ENCODE results near the gene SMIM29. TPM values are rescaled to one million over a fixed set of nuclear protein-coding genes. Genes with fewer than 3 reads are reported as not detected.
A peak's percentile ranks its signal among the peaks of the same experiment; 100 is the strongest.

The SMIM29 gene
- total RNA-seq, 1 donor from 2014 or later = 5.3 TPM

GRCh38 chr6:34277763-34278112 is 28.9 kb upstream of the SMIM29 start:
- H3K27ac Mint-ChIP-seq = no peak overlapping the region
- peaks cover 8% of the 10 kb centered on the region for H3K36me3 Mint-ChIP-seq (ENCODE audit: insufficient read depth)
- DNase-seq (ENCODE audit: low spot score, unreplicated experiment) = no peak
- H3K4me1 Mint-ChIP-seq (ENCODE audit: low read depth) = peaks cover 18% of the 10 kb centered on the region
- H3K9me3 Mint-ChIP-seq (ENCODE audit: low read depth) = no peaks in the 10 kb centered on the region
- H3K4me3 Mint-ChIP-seq (ENCODE audit: low read depth) = no peak overlapping the region
- no peaks in the 10 kb centered on the region for H3K27me3 Mint-ChIP-seq
- TF ChIP-seq, protein P1, sequence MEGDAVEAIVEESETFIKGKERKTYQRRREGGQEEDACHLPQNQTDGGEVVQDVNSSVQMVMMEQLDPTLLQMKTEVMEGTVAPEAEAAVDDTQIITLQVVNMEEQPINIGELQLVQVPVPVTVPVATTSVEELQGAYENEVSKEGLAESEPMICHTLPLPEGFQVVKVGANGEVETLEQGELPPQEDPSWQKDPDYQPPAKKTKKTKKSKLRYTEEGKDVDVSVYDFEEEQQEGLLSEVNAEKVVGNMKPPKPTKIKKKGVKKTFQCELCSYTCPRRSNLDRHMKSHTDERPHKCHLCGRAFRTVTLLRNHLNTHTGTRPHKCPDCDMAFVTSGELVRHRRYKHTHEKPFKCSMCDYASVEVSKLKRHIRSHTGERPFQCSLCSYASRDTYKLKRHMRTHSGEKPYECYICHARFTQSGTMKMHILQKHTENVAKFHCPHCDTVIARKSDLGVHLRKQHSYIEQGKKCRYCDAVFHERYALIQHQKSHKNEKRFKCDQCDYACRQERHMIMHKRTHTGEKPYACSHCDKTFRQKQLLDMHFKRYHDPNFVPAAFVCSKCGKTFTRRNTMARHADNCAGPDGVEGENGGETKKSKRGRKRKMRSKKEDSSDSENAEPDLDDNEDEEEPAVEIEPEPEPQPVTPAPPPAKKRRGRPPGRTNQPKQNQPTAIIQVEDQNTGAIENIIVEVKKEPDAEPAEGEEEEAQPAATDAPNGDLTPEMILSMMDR (IDR thresholded peaks at IDR 0.05; ENCODE audit: unreplicated experiment) = no peak

DNA sequence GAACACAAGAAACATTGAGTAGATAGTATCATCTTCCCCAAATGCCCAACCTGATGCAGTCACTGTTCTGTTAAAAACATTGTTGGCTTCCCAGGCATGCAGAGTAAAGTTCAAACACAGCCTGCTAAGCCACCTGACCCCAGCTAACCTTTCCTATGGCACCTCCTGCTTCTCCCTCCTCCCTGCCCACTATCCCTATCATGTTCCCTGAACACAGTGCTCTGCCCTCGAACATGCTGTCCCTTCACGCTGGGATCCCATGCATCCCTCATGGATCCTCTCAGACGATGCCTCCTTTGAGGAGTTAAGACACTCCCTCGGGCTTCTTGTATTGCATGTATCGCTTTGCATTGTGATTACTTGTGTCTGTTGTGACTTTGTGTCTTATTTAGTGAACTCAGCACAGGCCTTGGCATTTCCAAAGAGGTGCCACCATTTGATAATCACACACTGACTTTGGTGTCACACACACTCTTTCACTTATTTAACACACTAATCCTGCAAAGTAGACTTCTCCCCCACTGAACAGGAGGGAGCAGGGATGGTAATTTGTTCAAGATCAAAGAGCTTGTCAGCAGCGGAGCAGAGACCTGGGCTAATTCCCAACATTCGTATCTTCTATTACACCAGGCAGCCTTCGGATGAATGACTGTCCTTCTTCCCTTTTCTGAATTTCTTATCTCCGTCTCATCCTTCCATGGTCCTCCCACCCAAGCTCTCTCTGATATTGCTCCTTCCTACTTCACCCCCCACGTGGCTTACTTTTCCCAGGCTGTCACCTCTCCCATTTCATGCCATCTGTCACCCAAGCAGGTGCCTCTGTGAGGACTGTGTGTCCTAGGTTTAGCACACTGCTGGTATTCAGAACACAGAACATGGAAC is 28.3 kb upstream of the SMIM29 start:
- TF ChIP-seq, protein P1 (IDR thresholded peaks at IDR 0.05; ENCODE audit: unreplicated experiment) = no peak
- no peak overlapping the region for H3K27ac Mint-ChIP-seq
- H3K36me3 Mint-ChIP-seq (ENCODE audit: insufficient read depth) = peaks cover 6% of the 10 kb centered on the region
- peaks cover 18% of the 10 kb centered on the region for H3K4me1 Mint-ChIP-seq (ENCODE audit: low read depth)
- no peaks in the 10 kb centered on the region for H3K9me3 Mint-ChIP-seq (ENCODE audit: low read depth)
- H3K27me3 Mint-ChIP-seq = no peaks in the 10 kb centered on the region
- no peak overlapping the region for H3K4me3 Mint-ChIP-seq (ENCODE audit: low read depth)
- DNase-seq (ENCODE audit: low spot score, unreplicated experiment) = no peak

GRCh38 chr6:34276191-34276590 is 27.4 kb upstream of the SMIM29 start:
- Mint-ChIP-seq H3K27ac (no peak overlapping the region), H3K27me3 (no peaks in the 10 kb centered on the region), H3K36me3 (ENCODE audit: insufficient read depth) (peaks cover 6% of the 10 kb centered on the region), H3K4me3 (ENCODE audit: low read depth) (no peak overlapping the region), H3K4me1 (ENCODE audit: low read depth) (peaks cover 18% of the 10 kb centered on the region), H3K9me3 (ENCODE audit: low read depth) (no peaks in the 10 kb centered on the region)
- DNase-seq (ENCODE audit: low spot score, unreplicated experiment) = no peak
- TF ChIP-seq, protein P1 (IDR thresholded peaks at IDR 0.05; ENCODE audit: unreplicated experiment) = no peak

DNA sequence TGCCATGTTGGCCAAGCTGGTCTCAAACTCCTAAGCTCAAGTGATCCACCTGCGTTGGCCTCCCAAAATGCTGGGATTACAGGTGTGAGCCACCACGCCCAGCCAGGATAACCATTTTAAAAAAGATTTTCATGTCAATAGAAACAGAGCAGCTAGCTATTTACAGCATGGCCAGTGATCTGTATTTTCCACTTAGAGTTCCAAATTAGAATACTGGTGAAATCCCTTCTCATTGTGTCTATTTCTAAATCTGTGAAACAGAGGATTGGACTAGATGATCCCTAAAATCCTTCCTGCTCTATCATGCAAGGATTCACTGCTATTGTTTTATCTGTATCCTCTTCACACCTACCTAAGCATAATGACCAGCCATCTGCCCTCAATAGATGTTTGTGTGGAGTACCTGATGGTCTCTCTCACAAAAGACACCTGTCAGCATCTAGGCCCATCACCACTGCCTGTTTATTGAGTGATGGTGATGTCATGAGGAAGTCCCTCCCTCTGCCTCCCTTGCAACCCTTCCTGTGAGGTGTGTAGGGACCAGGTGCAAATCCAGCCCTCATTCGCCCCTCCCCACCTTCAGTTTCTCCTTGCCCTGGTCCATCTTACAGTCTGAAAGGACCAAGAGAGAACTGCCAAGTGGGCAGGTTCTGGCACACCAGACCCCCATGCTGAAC is 26.5 kb upstream of the SMIM29 start:
- H3K27ac Mint-ChIP-seq = peak overlapping the region; percentile 52
- H3K4me1 Mint-ChIP-seq (ENCODE audit: low read depth) = peaks cover 19% of the 10 kb centered on the region
- no peaks in the 10 kb centered on the region for H3K27me3 Mint-ChIP-seq
- peaks cover 6% of the 10 kb centered on the region for H3K36me3 Mint-ChIP-seq (ENCODE audit: insufficient read depth)
- no peak overlapping the region for H3K4me3 Mint-ChIP-seq (ENCODE audit: low read depth)
- DNase-seq (ENCODE audit: low spot score, unreplicated experiment) = no peak
- H3K9me3 Mint-ChIP-seq (ENCODE audit: low read depth) = no peaks in the 10 kb centered on the region
- TF ChIP-seq, protein P1 (IDR thresholded peaks at IDR 0.05; ENCODE audit: unreplicated experiment) = no peak

DNA sequence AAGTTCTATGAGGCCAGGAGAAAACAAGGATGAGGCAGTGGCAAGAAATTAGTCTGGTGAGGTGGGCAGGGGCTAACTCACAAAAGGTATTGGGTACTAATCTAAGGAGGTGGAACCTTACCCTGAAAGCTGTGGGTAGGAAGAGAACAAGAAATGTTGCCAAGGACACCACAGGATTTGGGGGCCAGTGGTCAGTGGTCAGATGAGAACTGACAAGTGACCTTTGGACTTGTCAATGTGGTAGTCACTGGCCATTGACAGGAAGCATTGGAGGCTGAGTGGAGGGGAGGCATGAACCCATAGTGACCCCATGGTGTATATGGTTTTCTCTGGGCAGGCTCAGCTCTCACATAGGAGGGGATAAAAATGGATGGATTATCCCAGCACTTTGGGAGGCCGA is 25.3 kb upstream of the SMIM29 start:
- Mint-ChIP-seq H3K27ac (no peak overlapping the region), H3K36me3 (ENCODE audit: insufficient read depth) (peaks cover 4% of the 10 kb centered on the region), H3K4me1 (ENCODE audit: low read depth) (peaks cover 19% of the 10 kb centered on the region), H3K4me3 (ENCODE audit: low read depth) (no peak overlapping the region), H3K9me3 (ENCODE audit: low read depth) (no peaks in the 10 kb centered on the region), H3K27me3 (no peaks in the 10 kb centered on the region)
- TF ChIP-seq, protein P1 (IDR thresholded peaks at IDR 0.05; ENCODE audit: unreplicated experiment) = no peak
- DNase-seq (ENCODE audit: low spot score, unreplicated experiment) = no peak

Data from progenitor cell of endocrine pancreas (in vitro differentiated cells).